ENCODE measurements around the gene PLN.

PLN gene

GRCh38 chr6:118548136-118548535 lies at the start of gene PLN:
PLN (plus strand) TSS chr6:118548296; CDS start chr6:118558922, 10,626 bp downstream.
- no peak for DNase-seq

DNA sequence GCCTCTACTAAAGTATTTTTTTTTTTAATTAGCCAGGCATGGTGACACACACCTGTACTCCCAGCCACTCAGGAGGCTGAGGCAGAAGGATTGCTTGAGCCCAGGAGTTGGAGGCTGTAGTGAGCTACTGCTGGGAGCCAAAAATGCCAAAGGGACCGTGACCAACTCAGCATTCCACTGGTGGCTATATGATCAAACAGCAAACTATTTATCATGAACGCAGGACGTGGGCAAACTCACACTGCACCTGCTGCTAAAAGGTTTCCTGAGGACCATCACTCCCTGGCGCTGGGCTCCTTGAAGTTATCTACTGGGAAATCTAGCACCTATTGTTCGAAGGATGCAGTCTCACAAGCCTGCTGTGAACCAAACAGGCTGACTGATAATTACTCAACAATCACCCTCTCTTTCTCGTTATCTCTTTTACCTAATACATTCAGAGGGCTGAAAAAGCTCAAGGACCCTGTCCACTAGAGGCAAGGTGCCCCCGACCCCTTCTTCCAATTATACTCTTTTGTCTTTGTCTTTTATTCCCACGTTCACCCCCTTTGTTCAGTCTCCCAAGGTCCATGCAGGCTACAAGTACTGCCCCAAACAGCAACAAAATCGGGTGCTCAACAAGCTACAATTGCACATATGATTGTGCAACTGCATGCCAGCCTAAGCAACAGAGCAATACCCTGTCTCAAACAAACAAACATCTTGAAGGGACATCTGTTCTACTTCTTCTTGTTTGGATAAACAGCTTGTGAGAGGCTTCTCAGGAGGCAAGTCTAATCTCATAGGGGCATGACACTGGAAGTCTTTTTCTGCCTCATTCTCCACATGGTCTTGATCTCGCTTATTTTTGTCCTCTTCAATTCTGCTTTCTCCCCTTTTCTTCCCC lies 47.7 kb upstream of the PLN start:
- no peak for DNase-seq

More at GRCh38 chr6:118548136-118548535, at the start of gene PLN:
- H3K36me3 ChIP-seq (ENCODE audit: insufficient read depth, low read length) = no peaks in the 10 kb centered on the region
- peaks cover 5% of the 10 kb centered on the region; the same call in 1 of the 2 replicates for H4K20me1 ChIP-seq (ENCODE audit: insufficient read depth, low read length)
- TF ChIP-seq, protein P1, sequence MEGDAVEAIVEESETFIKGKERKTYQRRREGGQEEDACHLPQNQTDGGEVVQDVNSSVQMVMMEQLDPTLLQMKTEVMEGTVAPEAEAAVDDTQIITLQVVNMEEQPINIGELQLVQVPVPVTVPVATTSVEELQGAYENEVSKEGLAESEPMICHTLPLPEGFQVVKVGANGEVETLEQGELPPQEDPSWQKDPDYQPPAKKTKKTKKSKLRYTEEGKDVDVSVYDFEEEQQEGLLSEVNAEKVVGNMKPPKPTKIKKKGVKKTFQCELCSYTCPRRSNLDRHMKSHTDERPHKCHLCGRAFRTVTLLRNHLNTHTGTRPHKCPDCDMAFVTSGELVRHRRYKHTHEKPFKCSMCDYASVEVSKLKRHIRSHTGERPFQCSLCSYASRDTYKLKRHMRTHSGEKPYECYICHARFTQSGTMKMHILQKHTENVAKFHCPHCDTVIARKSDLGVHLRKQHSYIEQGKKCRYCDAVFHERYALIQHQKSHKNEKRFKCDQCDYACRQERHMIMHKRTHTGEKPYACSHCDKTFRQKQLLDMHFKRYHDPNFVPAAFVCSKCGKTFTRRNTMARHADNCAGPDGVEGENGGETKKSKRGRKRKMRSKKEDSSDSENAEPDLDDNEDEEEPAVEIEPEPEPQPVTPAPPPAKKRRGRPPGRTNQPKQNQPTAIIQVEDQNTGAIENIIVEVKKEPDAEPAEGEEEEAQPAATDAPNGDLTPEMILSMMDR (IDR thresholded peaks at IDR 0.05; ENCODE audit: borderline replicate concordance, extremely low read depth, low read length, poor library complexity, severe bottlenecking) = no peak
- no peak for TF ChIP-seq EZH2 (IDR thresholded peaks at IDR 0.05; ENCODE audit: borderline replicate concordance, low read depth, low read length, severe bottlenecking)
- no peak within 1 kb of the TSS for H3K27ac ChIP-seq (ENCODE audit: low read length)
- H3K9ac ChIP-seq (ENCODE audit: low read depth, low read length) = no peak within 1 kb of the TSS
- no peak within 1 kb of the TSS for H2AFZ ChIP-seq (ENCODE audit: low read depth, low read length)
- H3K27me3 ChIP-seq (ENCODE audit: insufficient read depth, low read length, poor library complexity) = no peaks in the 10 kb centered on the region
- H3K4me2 ChIP-seq (ENCODE audit: insufficient read depth, low read length) = no peak within 1 kb of the TSS
- peaks cover 63% of the 10 kb centered on the region for H3K79me2 ChIP-seq (ENCODE audit: insufficient read depth, low read length)
- H3K4me3 ChIP-seq (ENCODE audit: low read depth in 1 of 2, low read length in 2 of 2) = no peak within 1 kb of the TSS
- no peak for ATAC-seq (ENCODE audit: insufficient read depth, low read depth)
- no peaks in the 10 kb centered on the region for H3K9me3 ChIP-seq (ENCODE audit: insufficient read depth, low read length, severe bottlenecking)
- H3K4me1 ChIP-seq (ENCODE audit: insufficient read depth, low read length) = 0 out of 2 replicates have a peak, but pooled peaks cover 2% of the 10 kb centered on the region

GRCh38 chr6:118501099-118501498 lies 47.0 kb upstream of the PLN start:
- Histone ChIP-seq H2AFZ (ENCODE audit: low read depth, low read length) (no peak overlapping the region), H3K9ac (ENCODE audit: low read depth, low read length) (no peak overlapping the region), H3K4me2 (ENCODE audit: insufficient read depth, low read length) (no peak overlapping the region), H3K4me3 (ENCODE audit: low read depth in 1 of 2, low read length in 2 of 2) (no peak overlapping the region), H3K27me3 (ENCODE audit: insufficient read depth, low read length, poor library complexity) (no peaks in the 10 kb centered on the region), H3K79me2 (ENCODE audit: insufficient read depth, low read length) (peaks cover 9% of the 10 kb centered on the region), H3K36me3 (ENCODE audit: insufficient read depth, low read length) (peaks cover 57% of the 10 kb centered on the region), H3K9me3 (ENCODE audit: insufficient read depth, low read length, severe bottlenecking) (no peaks in the 10 kb centered on the region), H3K4me1 (ENCODE audit: insufficient read depth, low read length) (no peaks in the 10 kb centered on the region), H4K20me1 (ENCODE audit: insufficient read depth, low read length) (no peaks in the 10 kb centered on the region), H3K27ac (ENCODE audit: low read length) (no peak overlapping the region)
- TF ChIP-seq EZH2 (IDR thresholded peaks at IDR 0.05; ENCODE audit: borderline replicate concordance, low read depth, low read length, severe bottlenecking) = no peak
- TF ChIP-seq, protein P1 (IDR thresholded peaks at IDR 0.05; ENCODE audit: borderline replicate concordance, extremely low read depth, low read length, poor library complexity, severe bottlenecking) = no peak
- ATAC-seq (ENCODE audit: insufficient read depth, low read depth) (peak; percentile 31; the same call in 1 of the 3 replicates), DNase-seq (no peak)

More for the DNA sequence above, 47.7 kb upstream of the PLN start:
- no peaks in the 10 kb centered on the region for H4K20me1 ChIP-seq (ENCODE audit: insufficient read depth, low read length)
- no peak overlapping the region for H3K4me3 ChIP-seq (ENCODE audit: low read depth in 1 of 2, low read length in 2 of 2)
- no peaks in the 10 kb centered on the region for H3K27me3 ChIP-seq (ENCODE audit: insufficient read depth, low read length, poor library complexity)
- H3K9ac ChIP-seq (ENCODE audit: low read depth, low read length) = no peak overlapping the region
- H3K27ac ChIP-seq (ENCODE audit: low read length) = no peak overlapping the region
- ATAC-seq (ENCODE audit: insufficient read depth, low read depth) = peak; percentile 50; the same call in 2 of the 3 replicates
- peaks cover 9% of the 10 kb centered on the region for H3K79me2 ChIP-seq (ENCODE audit: insufficient read depth, low read length)
- H2AFZ ChIP-seq (ENCODE audit: low read depth, low read length) = no peak overlapping the region
- TF ChIP-seq EZH2 (IDR thresholded peaks at IDR 0.05; ENCODE audit: borderline replicate concordance, low read depth, low read length, severe bottlenecking) = no peak
- TF ChIP-seq, protein P1 (IDR thresholded peaks at IDR 0.05; ENCODE audit: borderline replicate concordance, extremely low read depth, low read length, poor library complexity, severe bottlenecking) = no peak
- H3K36me3 ChIP-seq (ENCODE audit: insufficient read depth, low read length) = peaks cover 60% of the 10 kb centered on the region
- H3K4me1 ChIP-seq (ENCODE audit: insufficient read depth, low read length) = no peaks in the 10 kb centered on the region
- H3K4me2 ChIP-seq (ENCODE audit: insufficient read depth, low read length) = no peak overlapping the region
- H3K9me3 ChIP-seq (ENCODE audit: insufficient read depth, low read length, severe bottlenecking) = no peaks in the 10 kb centered on the region

Data from DND-41 (cell line).